ENCODE results near the gene TERT. TPM values are rescaled to one million over a fixed set of nuclear protein-coding genes. Genes with fewer than 3 reads are reported as not detected.

Gene TERT
- total and polyA plus RNA-seq, 2 of the 13 experiments (the other 11 are each of a cell fraction or from before 2014, with no cell fraction given) = 4.3 to 5.9 TPM

DNA sequence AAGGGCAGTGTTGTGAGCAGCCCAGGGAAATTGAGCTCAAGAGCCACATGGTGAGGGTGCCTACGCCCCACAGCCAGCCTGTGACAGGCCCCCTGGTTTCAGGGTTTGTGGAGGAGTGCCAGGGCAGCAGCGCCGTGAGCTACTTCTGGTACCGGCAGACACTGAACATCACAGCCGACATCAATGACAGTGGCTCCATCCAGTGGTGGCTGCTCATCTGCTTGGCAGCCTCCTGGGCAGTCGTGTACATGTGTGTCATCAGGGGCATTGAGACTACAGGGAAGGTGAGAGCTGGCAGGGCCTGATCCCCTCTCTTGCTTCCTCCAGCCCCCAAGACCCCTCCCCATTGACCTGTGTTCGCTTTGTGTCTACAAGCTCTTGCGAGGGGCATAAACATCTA lies 59.5 kb downstream of the TERT start (continued):
- TF ChIP-seq, protein P1, sequence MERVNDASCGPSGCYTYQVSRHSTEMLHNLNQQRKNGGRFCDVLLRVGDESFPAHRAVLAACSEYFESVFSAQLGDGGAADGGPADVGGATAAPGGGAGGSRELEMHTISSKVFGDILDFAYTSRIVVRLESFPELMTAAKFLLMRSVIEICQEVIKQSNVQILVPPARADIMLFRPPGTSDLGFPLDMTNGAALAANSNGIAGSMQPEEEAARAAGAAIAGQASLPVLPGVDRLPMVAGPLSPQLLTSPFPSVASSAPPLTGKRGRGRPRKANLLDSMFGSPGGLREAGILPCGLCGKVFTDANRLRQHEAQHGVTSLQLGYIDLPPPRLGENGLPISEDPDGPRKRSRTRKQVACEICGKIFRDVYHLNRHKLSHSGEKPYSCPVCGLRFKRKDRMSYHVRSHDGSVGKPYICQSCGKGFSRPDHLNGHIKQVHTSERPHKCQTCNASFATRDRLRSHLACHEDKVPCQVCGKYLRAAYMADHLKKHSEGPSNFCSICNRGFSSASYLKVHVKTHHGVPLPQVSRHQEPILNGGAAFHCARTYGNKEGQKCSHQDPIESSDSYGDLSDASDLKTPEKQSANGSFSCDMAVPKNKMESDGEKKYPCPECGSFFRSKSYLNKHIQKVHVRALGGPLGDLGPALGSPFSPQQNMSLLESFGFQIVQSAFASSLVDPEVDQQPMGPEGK (CRISPR knock-in tag; IDR thresholded peaks at IDR 0.05) = 0 out of 2 replicates have a peak, but pooled peaks have one; percentile 23
- peak; percentile 66 for TF ChIP-seq RAD21 (CRISPR knock-in tag; IDR thresholded peaks at IDR 0.05)
- TF ChIP-seq ZNF891 (CRISPR knock-in tag; IDR thresholded peaks at IDR 0.05) = peak; percentile 41; the same call in 1 of the 2 replicates
- TF ChIP-seq PHB2 (IDR thresholded peaks at IDR 0.05; ENCODE audit: partially characterized antibody) = no peak
- TF ChIP-seq, protein P2, sequence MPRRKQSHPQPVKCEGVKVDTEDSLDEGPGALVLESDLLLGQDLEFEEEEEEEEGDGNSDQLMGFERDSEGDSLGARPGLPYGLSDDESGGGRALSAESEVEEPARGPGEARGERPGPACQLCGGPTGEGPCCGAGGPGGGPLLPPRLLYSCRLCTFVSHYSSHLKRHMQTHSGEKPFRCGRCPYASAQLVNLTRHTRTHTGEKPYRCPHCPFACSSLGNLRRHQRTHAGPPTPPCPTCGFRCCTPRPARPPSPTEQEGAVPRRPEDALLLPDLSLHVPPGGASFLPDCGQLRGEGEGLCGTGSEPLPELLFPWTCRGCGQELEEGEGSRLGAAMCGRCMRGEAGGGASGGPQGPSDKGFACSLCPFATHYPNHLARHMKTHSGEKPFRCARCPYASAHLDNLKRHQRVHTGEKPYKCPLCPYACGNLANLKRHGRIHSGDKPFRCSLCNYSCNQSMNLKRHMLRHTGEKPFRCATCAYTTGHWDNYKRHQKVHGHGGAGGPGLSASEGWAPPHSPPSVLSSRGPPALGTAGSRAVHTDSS (CRISPR knock-in tag; conservative IDR thresholded peaks at IDR 0.05) = no peak
- no peak for TF ChIP-seq HNRNPH1 (optimal IDR thresholded peaks at IDR 0.05; ENCODE audit: low read depth, low read length)
- TF ChIP-seq HNRNPL (IDR thresholded peaks at IDR 0.05; ENCODE audit: low read depth, low read length) = 0 out of 2 replicates have a peak, but pooled peaks have one; percentile 36
- no peak for TF ChIP-seq LCORL (IDR thresholded peaks at IDR 0.05)
- TF ChIP-seq LCORL (CRISPR knock-in tag; IDR thresholded peaks at IDR 0.05) = no peak
- no peak for TF ChIP-seq TEAD2 (CRISPR knock-in tag; IDR thresholded peaks at IDR 0.05)
- no peak for TF ChIP-seq FOXA1 (IDR thresholded peaks at IDR 0.05)
- TF ChIP-seq FOXA1 (CRISPR knock-in tag; IDR thresholded peaks at IDR 0.05) = 0 out of 2 replicates have a peak, but pooled peaks have one; percentile 33

- H2AFZ ChIP-seq (ENCODE audit: low read length) = no peak overlapping the region
- H3K4me3 ChIP-seq (replicated peaks in 1 of 3; ENCODE audit: insufficient read depth in 1 of 3, low read depth in 2 of 3, low read length in 3 of 3) = no peak overlapping the region
- no peaks in the 10 kb centered on the region for H3K36me3 ChIP-seq (replicated peaks in 1 of 2; ENCODE audit: control insufficient read depth in 1 of 2, insufficient read depth in 2 of 2, low read length in 2 of 2)
- no peaks in the 10 kb centered on the region; the same call in 1 of the 2 replicates for H4K20me1 ChIP-seq (ENCODE audit: insufficient read depth, low read length)
- BruUV-seq (replicated peaks) = no TSS peak
- CTCF ChIA-PET (ENCODE audit: low intra/inter-chr PET ratio, low total read pairs) = no interaction called here
- 4% methylated on average over 8 of the region's 25 CpGs for WGBS (ENCODE audit: low lambda C conversion rate)
- intact Hi-C loops (cut with micrococcal nuclease; ENCODE audit: unreplicated experiment) (no loop called here), in situ Hi-C loops (cut with HindIII; ENCODE audit: extremely low pct_ligation_motif_present, low pct_unique_long_range_greater_than_20kb) (no loop called here)
- H3K27ac ChIP-seq (ENCODE audit: extremely low read length, insufficient read depth, low read length) = no peak overlapping the region
- no peak for DNase-seq (ENCODE audit: low spot score)
- no peak overlapping the region for H3K9ac ChIP-seq (ENCODE audit: insufficient read depth, low read depth, low read length)
- no peak for FAIRE-seq
- POLR2A ChIA-PET = no interaction called here
- no peaks in the 10 kb centered on the region for H3K79me2 ChIP-seq (ENCODE audit: insufficient read depth, low read length)
- ATAC-seq = peak; percentile 49
- H3K27me3 ChIP-seq (ENCODE audit: control insufficient read depth in 1 of 2, insufficient read depth in 2 of 2, low read length in 2 of 2) = peaks cover 17 to 68% of the 10 kb centered on the region in 2 experiments
- no peaks in the 10 kb centered on the region for H3K9me3 ChIP-seq (ENCODE audit: low read length)
- peaks cover 3% of the 10 kb centered on the region; the same call in 1 of the 2 replicates for H3K4me1 ChIP-seq (ENCODE audit: insufficient read depth, low read length)
- H3K4me2 ChIP-seq (ENCODE audit: low read depth, low read length) = no peak overlapping the region
- TF ChIP-seq SMARCE1 (IDR thresholded peaks at IDR 0.05; ENCODE audit: borderline replicate concordance) = no peak
- TF ChIP-seq, protein P3, sequence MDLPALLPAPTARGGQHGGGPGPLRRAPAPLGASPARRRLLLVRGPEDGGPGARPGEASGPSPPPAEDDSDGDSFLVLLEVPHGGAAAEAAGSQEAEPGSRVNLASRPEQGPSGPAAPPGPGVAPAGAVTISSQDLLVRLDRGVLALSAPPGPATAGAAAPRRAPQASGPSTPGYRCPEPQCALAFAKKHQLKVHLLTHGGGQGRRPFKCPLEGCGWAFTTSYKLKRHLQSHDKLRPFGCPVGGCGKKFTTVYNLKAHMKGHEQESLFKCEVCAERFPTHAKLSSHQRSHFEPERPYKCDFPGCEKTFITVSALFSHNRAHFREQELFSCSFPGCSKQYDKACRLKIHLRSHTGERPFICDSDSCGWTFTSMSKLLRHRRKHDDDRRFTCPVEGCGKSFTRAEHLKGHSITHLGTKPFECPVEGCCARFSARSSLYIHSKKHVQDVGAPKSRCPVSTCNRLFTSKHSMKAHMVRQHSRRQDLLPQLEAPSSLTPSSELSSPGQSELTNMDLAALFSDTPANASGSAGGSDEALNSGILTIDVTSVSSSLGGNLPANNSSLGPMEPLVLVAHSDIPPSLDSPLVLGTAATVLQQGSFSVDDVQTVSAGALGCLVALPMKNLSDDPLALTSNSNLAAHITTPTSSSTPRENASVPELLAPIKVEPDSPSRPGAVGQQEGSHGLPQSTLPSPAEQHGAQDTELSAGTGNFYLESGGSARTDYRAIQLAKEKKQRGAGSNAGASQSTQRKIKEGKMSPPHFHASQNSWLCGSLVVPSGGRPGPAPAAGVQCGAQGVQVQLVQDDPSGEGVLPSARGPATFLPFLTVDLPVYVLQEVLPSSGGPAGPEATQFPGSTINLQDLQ (CRISPR knock-in tag; IDR thresholded peaks at IDR 0.05) = no peak
- TF ChIP-seq ZNF501 (CRISPR knock-in tag; IDR thresholded peaks at IDR 0.05) = no peak
- TF ChIP-seq CERS6 (CRISPR knock-in tag; IDR thresholded peaks at IDR 0.05) = no peak
- no peak for TF ChIP-seq HNRNPUL1 (IDR thresholded peaks at IDR 0.05; ENCODE audit: low read depth, low read length)
- no peak for TF ChIP-seq PPARG (CRISPR knock-in tag; conservative IDR thresholded peaks at IDR 0.05)
Measured at GRCh38 chr5:1232780-1233179, 62.1 kb downstream of the TERT start.

All from HepG2 (cell line).